BE2C (cell line): Measurements from ENCODE around the gene KCNQ5.

Experiments
- DNase-seq: peaks from one replicate; pipeline ENCODE4 v3.0.0-alpha.2; 2020
- H3K27me3 ChIP-seq: fragments of 250-450 bp; sonication (Bioruptor Pico); 2 replicates; pipeline ENCODE4 v1.5.1; 2020; ENCODE audit warnings: mild to moderate bottlenecking
- H3K36me3 ChIP-seq: fragments of 250-450 bp; sonication (Bioruptor Pico); 2 replicates; pipeline ENCODE4 v1.5.1; 2020; ENCODE audit warnings: mild to moderate bottlenecking
- H3K4me1 ChIP-seq: fragments of 250-450 bp; sonication (Bioruptor Pico); 2 replicates; pipeline ENCODE4 v1.5.1; 2020
- H3K4me3 ChIP-seq: 2 replicates; pipeline ENCODE4 v1.5.1; 2011; ENCODE audit warnings: low read depth, low read length
- H3K9me3 ChIP-seq: fragments of 250-450 bp; sonication (Bioruptor Pico); 2 replicates; pipeline ENCODE4 v1.5.1; 2020
- TF ChIP-seq, protein P1 (sequence below): IDR thresholded peaks from 2 replicates; pipeline ENCODE4 v1.5.1; 2012; ENCODE audit warnings: mild to moderate bottlenecking, low read depth, low read length

The KCNQ5 gene

DNA sequence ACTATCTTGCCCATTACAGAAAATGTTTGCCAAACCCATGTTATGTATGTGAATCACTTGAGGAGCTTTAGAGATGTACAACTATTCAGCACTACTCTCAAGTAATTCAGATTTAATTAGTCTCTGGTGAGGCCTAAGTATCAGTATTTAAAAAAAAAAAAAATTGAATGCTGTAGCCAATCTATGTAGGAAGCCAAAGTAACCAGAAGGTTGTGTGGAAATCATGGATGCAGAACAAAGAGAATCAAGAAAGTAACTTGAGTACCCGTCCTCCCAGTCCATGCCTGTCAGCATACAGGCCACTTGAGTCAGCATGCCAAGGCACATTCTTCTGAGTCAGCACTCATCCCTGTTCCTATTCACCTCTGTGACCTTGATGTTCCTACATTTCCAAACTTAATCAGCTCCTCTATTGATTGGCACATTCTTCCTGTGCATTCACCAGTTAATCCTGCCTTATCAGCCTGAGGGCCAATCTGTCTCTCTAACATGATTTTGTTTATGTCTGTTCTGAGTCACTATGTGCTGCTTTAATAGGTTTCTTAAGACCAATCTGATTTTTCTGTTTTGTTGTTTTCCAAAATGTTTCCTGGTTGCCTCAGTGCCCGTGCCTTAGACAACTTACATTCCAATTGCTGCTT lies 165.6 kb downstream of the KCNQ5 start:
- H3K4me3 ChIP-seq, result no peak overlapping the region
- TF ChIP-seq, protein P1, sequence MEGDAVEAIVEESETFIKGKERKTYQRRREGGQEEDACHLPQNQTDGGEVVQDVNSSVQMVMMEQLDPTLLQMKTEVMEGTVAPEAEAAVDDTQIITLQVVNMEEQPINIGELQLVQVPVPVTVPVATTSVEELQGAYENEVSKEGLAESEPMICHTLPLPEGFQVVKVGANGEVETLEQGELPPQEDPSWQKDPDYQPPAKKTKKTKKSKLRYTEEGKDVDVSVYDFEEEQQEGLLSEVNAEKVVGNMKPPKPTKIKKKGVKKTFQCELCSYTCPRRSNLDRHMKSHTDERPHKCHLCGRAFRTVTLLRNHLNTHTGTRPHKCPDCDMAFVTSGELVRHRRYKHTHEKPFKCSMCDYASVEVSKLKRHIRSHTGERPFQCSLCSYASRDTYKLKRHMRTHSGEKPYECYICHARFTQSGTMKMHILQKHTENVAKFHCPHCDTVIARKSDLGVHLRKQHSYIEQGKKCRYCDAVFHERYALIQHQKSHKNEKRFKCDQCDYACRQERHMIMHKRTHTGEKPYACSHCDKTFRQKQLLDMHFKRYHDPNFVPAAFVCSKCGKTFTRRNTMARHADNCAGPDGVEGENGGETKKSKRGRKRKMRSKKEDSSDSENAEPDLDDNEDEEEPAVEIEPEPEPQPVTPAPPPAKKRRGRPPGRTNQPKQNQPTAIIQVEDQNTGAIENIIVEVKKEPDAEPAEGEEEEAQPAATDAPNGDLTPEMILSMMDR, result no peak
- peaks cover 8% of the 10 kb centered on the region for H3K4me1 ChIP-seq
- no peaks in the 10 kb centered on the region for H3K36me3 ChIP-seq
- no peaks in the 10 kb centered on the region for H3K9me3 ChIP-seq
- DNase-seq, result peak; percentile 39
- H3K27me3 ChIP-seq, result no peaks in the 10 kb centered on the region

DNA sequence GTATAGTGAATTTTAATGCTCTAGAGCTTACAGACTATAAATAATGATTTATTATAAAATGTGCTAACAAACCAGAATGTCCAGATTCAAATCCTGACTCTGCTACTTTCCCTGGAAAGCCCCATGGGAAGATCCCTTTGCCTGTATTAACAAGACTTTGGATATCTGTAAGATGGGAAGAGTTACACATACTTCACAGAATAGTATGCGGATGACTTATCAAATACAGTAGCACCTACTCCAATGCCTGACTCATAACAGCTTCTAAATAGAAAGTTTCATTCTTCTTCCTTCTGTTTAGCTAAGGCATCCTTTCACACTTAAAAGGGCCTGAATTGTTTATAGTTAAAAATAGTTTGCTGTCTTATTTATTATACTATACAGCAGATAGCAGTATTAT lies 166.3 kb downstream of the KCNQ5 start:
- Histone ChIP-seq H3K4me3 (no peak overlapping the region), H3K36me3 (no peaks in the 10 kb centered on the region), H3K4me1 (peaks cover 7% of the 10 kb centered on the region), H3K27me3 (no peaks in the 10 kb centered on the region), H3K9me3 (no peaks in the 10 kb centered on the region)
- TF ChIP-seq, protein P1, result no peak
- no peak for DNase-seq

DNA sequence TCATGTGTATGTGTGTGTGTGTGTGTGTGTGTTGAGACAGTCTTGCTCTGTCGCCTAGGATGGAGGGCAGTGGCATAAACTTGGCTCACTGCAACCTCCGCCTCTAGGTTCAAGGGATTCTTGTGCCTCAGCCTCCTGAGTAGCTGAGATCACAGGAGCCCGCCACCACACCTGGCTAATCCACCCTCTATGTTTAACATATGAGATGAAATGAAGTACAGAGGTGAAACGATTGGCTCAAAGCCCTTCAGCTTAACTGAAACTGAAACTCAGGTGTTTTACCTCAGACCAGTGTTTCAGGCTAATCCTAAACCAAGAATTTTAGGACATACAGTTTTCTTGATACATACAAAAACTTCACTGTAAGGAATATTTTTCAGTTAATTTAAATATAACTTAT lies 167.3 kb downstream of the KCNQ5 start:
- no peaks in the 10 kb centered on the region for H3K36me3 ChIP-seq
- H3K9me3 ChIP-seq, result no peaks in the 10 kb centered on the region
- no peak overlapping the region for H3K4me3 ChIP-seq
- no peaks in the 10 kb centered on the region for H3K27me3 ChIP-seq
- no peak for DNase-seq
- TF ChIP-seq, protein P1, result no peak
- H3K4me1 ChIP-seq, result peaks cover 10% of the 10 kb centered on the region

DNA sequence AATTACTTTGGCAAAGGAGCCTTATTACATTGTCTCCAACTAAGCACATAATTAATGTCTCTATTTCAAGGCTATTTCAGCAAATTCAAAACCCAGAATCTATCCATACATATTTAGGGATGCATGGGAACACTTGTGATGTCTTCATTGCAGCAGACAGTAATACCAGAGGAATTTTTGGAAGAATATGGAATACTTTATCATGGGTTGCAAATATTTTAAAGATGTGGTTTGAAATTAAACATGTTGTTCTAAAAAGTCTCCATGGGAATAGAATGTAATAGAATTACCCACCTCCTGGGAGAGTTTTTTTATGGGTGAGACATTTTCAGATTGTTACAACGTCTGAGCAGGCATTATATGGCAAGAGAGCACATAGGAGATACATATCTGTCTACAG lies 170.8 kb downstream of the KCNQ5 start:
- no peak for DNase-seq
- peaks cover 14% of the 10 kb centered on the region for H3K4me1 ChIP-seq
- no peaks in the 10 kb centered on the region for H3K9me3 ChIP-seq
- no peaks in the 10 kb centered on the region; the same call in 1 of the 2 replicates for H3K36me3 ChIP-seq
- H3K4me3 ChIP-seq, result no peak overlapping the region
- TF ChIP-seq, protein P1, result no peak
- no peaks in the 10 kb centered on the region for H3K27me3 ChIP-seq

DNA sequence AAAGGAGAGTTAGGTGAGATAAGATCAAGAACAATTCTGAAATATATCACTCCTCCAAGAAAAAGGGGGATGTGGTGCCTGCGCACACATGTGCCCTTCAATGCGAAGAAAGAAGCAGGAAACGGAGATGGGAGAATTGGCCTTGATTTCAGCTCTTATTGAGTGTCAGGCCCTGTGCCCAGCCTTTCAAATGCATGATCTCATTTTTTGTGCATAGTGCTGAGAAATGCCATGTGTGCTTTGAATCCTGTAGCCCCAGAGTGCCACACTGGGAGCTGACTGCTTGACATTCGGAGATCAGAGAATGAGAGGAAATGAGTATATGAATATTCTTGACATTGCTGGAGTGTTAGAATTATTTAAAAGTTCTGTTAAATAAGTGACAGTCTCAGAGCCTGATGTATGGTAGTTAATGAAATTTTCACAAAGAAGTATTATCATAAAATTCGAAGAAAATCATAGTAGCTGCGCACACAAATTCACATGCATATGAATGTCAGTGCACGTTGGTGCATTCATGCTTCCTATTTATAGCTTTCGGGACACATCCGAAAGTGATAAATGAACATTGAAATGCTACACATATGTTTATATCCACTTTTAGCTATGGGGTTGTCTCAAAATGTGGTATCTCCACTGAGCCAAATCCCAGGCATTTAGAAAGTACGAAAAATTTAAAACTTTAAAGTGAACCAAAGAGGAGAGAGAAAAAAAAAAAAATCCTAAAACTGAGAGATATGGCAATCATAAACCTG lies 172.0 kb downstream of the KCNQ5 start:
- H3K36me3 ChIP-seq, result no peaks in the 10 kb centered on the region; the same call in 1 of the 2 replicates
- no peak for DNase-seq
- TF ChIP-seq, protein P1, result no peak

DNA sequence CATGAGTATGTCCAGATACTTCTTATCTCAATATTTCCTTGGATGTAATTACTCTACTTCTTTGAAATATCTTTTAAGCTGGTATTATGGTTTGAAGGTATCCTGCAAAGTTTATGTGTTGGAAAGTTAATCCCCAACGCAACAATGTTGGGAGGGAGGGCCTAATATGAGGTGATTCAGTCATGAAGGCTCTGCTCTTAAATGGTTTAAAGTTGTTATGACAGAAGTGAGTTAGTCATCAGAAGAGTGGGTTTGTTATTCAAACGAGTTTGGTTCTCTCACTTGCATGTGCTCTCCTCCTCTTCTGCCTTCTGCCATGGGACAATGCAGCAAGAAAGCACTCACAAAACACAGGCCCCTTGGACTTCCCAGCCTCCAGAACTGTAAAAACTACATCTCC lies 176.3 kb downstream of the KCNQ5 start:
- H3K27me3 ChIP-seq, result no peaks in the 10 kb centered on the region
- H3K4me1 ChIP-seq, result peaks cover 9% of the 10 kb centered on the region
- H3K9me3 ChIP-seq, result no peaks in the 10 kb centered on the region
- no peaks in the 10 kb centered on the region; the same call in 1 of the 2 replicates for H3K36me3 ChIP-seq
- TF ChIP-seq, protein P1, result no peak
- no peak overlapping the region for H3K4me3 ChIP-seq
- DNase-seq, result no peak

More for the DNA sequence above, 172.0 kb downstream of the KCNQ5 start:
- Histone ChIP-seq H3K27me3 (no peaks in the 10 kb centered on the region), H3K4me3 (no peak overlapping the region), H3K4me1 (peaks cover 9% of the 10 kb centered on the region), H3K9me3 (no peaks in the 10 kb centered on the region)
